ENCODE data around the gene CENPN. TPM values are rescaled to one million over a fixed set of nuclear protein-coding genes. Genes with fewer than 3 reads are reported as not detected.

Gene CENPN
- total and polyA plus RNA-seq, 10 donors = 2.2 to 12.7 (median 6.2) TPM

DNA sequence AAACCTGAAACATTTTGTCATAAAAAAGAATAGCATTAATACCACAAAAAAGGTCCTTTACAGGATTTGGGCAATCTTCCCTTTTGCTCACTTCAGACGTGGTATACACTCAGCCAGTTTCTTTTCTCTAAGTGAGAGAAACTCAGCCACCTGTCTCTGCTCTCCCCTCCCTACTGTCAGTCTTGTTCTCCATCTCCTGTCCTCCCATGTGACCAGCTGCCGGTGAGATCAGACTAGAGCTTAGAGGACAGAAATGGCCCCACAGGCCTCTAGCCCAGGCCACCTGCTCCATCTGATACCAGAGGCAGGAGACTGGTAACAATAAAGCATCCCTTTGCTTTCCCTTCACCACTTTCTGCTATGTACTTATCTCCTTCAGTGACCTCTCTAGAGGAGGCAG, 35.2 kb upstream of the CENPN start:
- H3K36me3 ChIP-seq = peaks cover 0 to 59% (median 22%) of the 10 kb centered on the region in 6 donors

GRCh38 chr16:80972611-80973010, 34.4 kb upstream of the CENPN start:
- no peak for TF ChIP-seq POLR2A (IDR thresholded peaks at IDR 0.05)
- TF ChIP-seq, protein P1, sequence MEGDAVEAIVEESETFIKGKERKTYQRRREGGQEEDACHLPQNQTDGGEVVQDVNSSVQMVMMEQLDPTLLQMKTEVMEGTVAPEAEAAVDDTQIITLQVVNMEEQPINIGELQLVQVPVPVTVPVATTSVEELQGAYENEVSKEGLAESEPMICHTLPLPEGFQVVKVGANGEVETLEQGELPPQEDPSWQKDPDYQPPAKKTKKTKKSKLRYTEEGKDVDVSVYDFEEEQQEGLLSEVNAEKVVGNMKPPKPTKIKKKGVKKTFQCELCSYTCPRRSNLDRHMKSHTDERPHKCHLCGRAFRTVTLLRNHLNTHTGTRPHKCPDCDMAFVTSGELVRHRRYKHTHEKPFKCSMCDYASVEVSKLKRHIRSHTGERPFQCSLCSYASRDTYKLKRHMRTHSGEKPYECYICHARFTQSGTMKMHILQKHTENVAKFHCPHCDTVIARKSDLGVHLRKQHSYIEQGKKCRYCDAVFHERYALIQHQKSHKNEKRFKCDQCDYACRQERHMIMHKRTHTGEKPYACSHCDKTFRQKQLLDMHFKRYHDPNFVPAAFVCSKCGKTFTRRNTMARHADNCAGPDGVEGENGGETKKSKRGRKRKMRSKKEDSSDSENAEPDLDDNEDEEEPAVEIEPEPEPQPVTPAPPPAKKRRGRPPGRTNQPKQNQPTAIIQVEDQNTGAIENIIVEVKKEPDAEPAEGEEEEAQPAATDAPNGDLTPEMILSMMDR (IDR thresholded peaks at IDR 0.05 in 8 of 11, conservative IDR thresholded peaks at IDR 0.05 in 3 of 11) = no peak
- no peaks in the 10 kb centered on the region for H3K4me1 ChIP-seq
- intact Hi-C loops (cut with DNase I; ENCODE audit: low total_unique reads) = no loop called here

More for the DNA sequence above, 35.2 kb upstream of the CENPN start:
- no peaks in the 10 kb centered on the region for H3K27me3 ChIP-seq (replicated peaks in 1 of 7)
- H3K9me3 ChIP-seq = no peaks in the 10 kb centered on the region
- DNase-seq = no peak
- no peak overlapping the region for H3K27ac ChIP-seq
- TF ChIP-seq POLR2AphosphoS5 (IDR thresholded peaks at IDR 0.05) = no peak
- no peak for TF ChIP-seq POLR2A (IDR thresholded peaks at IDR 0.05)
- TF ChIP-seq, protein P1 (IDR thresholded peaks at IDR 0.05 in 8 of 11, conservative IDR thresholded peaks at IDR 0.05 in 3 of 11) = no peak
- WGBS, 5 donors = 53 to 64% (median 58%) methylated on average over 2 of the region's 2 CpGs
- H3K4me1 ChIP-seq = no peaks in the 10 kb centered on the region
- intact Hi-C loops (cut with DNase I; ENCODE audit: low total_unique reads) = no loop called here
- H3K4me3 ChIP-seq = no peak overlapping the region

GRCh38 chr16:80973991-80974390, 33.0 kb upstream of the CENPN start:
- intact Hi-C loops (cut with DNase I; ENCODE audit: low total_unique reads) = no loop called here
- no peaks in the 10 kb centered on the region for H3K9me3 ChIP-seq
- H3K4me3 ChIP-seq = no peak overlapping the region
- DNase-seq = no peak
- peaks cover 0 to 74% (median 33%) of the 10 kb centered on the region in 6 donors for H3K36me3 ChIP-seq
- H3K27ac ChIP-seq = no peak overlapping the region
- 66 to 92% (median 71%) methylated on average over 3 to 4 of the region's 4 CpGs for WGBS, 5 donors
- H3K4me1 ChIP-seq = no peaks in the 10 kb centered on the region
- no peaks in the 10 kb centered on the region for H3K27me3 ChIP-seq (replicated peaks in 1 of 7)
- TF ChIP-seq, protein P1 (IDR thresholded peaks at IDR 0.05 in 8 of 11, conservative IDR thresholded peaks at IDR 0.05 in 3 of 11) = no peak
- TF ChIP-seq POLR2A (IDR thresholded peaks at IDR 0.05) (no peak), POLR2AphosphoS5 (IDR thresholded peaks at IDR 0.05) (no peak)

More at GRCh38 chr16:80972611-80973010, 34.4 kb upstream of the CENPN start:
- Histone ChIP-seq H3K4me3 (no peak overlapping the region), H3K9me3 (no peaks in the 10 kb centered on the region), H3K36me3 (peaks cover 0 to 65% (median 26%) of the 10 kb centered on the region in 6 donors), H3K27ac (no peak overlapping the region), H3K27me3 (replicated peaks in 1 of 7) (no peaks in the 10 kb centered on the region)
- WGBS, 5 donors = 61 to 72% (median 72%) methylated on average over 4 of the region's 4 CpGs
- no peak for DNase-seq

DNA sequence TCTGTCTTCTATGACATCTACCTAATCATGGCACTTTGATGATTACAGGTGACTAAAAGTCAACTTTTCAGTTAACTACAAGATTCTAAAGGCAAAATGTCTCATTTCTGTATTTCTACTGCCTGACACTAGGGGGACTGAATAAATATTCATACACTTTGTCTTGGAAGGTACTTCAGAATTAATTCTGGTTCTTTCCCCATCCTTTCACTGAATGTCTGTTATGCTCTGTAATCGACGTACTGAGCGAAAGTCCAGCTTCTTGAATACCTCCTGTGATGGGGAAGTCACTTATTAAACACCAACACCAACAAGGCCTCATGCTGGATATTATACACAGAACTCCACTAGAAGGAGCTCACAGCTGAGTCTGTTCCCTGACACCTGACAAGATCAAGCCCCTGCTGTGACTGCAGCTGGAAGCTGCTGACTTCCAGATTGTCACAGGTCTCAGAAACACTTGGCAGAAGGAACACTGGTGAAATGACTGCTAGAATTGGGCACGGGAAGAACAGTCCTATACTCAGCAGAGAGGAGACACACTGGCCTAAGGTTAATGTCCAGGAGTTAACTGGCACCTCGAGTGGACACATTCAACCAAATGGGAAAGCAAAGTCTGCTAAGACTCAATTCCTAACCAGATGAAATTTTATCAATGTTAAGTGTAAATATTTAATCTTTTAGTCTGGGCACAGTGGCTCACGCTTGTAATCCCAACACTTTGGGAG, 32.2 kb upstream of the CENPN start:
- Histone ChIP-seq H3K4me1 (no peaks in the 10 kb centered on the region), H3K27ac (no peak overlapping the region), H3K9me3 (no peaks in the 10 kb centered on the region), H3K4me3 (no peak overlapping the region), H3K27me3 (replicated peaks in 1 of 7) (no peaks in the 10 kb centered on the region), H3K36me3 (peaks cover 0 to 74% (median 36%) of the 10 kb centered on the region in 6 donors)
- TF ChIP-seq, protein P1 (IDR thresholded peaks at IDR 0.05 in 8 of 11, conservative IDR thresholded peaks at IDR 0.05 in 3 of 11) = peak in 2 of 11 experiments; percentile 4 to 21
- no peak for TF ChIP-seq POLR2A (IDR thresholded peaks at IDR 0.05)
- no peak for TF ChIP-seq POLR2AphosphoS5 (IDR thresholded peaks at IDR 0.05)
- WGBS, 5 donors = 93 to 96% (median 95%) methylated on average over 6 of the region's 6 CpGs
- intact Hi-C loops (cut with DNase I; ENCODE audit: low total_unique reads) = no loop called here
- no peak for DNase-seq
